Mesenchymal stem cell (in vitro differentiated cells and primary cell): ENCODE measurements around the gene RHOBTB3.

Experiments used
- DNase-seq: peaks from one replicate; pipeline ENCODE4 v3.0.0-alpha.2; 2013
- H2AFZ ChIP-seq: one replicate; pipeline ENCODE4 v1.6.1; 2013; ENCODE audit warnings: low read depth, mild to moderate bottlenecking, control low read depth, inconsistent platforms, low read length, moderate library complexity
- H2AK5ac ChIP-seq: 2 replicates; pipeline ENCODE4 v1.6.1; 2013; ENCODE audit warnings: low read length, moderate library complexity, mild to moderate bottlenecking, inconsistent platforms; ENCODE audit not compliant: severe bottlenecking
- H2BK120ac ChIP-seq: one replicate; pipeline ENCODE4 v1.6.1; 2013; ENCODE audit warnings: low read depth, mild to moderate bottlenecking, inconsistent platforms, low read length, moderate library complexity
- H2BK12ac ChIP-seq, 2 experiments: one replicate each; pipeline ENCODE4 v1.6.1; 2013; ENCODE audit warnings: inconsistent platforms in 2 of 2, low read length in 2 of 2, mild to moderate bottlenecking in 2 of 2, moderate library complexity in 2 of 2, control low read depth in 1 of 2
- H2BK15ac ChIP-seq: one replicate; pipeline ENCODE4 v1.6.1; 2013; ENCODE audit warnings: mild to moderate bottlenecking, low read depth, inconsistent platforms; ENCODE audit not compliant: poor library complexity, severe bottlenecking
- H2BK5ac ChIP-seq: 2 replicates; pipeline ENCODE4 v1.6.1; 2013; ENCODE audit warnings: low read depth, mild to moderate bottlenecking, low read length, control low read depth, inconsistent platforms; ENCODE audit not compliant: poor library complexity, severe bottlenecking
- H3K14ac ChIP-seq, 2 experiments: one replicate each; pipeline ENCODE4 v1.6.1; 2013; ENCODE audit warnings: inconsistent platforms in 2 of 2, low read length in 2 of 2, control low read depth in 1 of 2, mild to moderate bottlenecking in 1 of 2, moderate library complexity in 1 of 2
- H3K18ac ChIP-seq, 2 experiments: one replicate each; pipeline ENCODE4 v1.6.1; 2013; ENCODE audit warnings: inconsistent platforms in 2 of 2, low read length in 2 of 2, control low read depth in 1 of 2, low read depth in 1 of 2, mild to moderate bottlenecking in 1 of 2
- H3K23ac ChIP-seq, 2 experiments: one replicate each; pipeline ENCODE4 v1.6.1; 2013; ENCODE audit warnings: inconsistent platforms in 2 of 2, low read length in 2 of 2, mild to moderate bottlenecking in 2 of 2, moderate library complexity in 2 of 2, control low read depth in 1 of 2
- H3K27ac ChIP-seq: 2 replicates; pipeline ENCODE4 v1.5.1; 2013; ENCODE audit warnings: mild to moderate bottlenecking, moderate library complexity, low read length, control low read depth, inconsistent platforms; ENCODE audit not compliant: poor library complexity, severe bottlenecking
- H3K27me3 ChIP-seq, 2 experiments: 2 replicates each; pipeline versions ENCODE4 v1.6.1 to v1.7.0; 2013; ENCODE audit warnings: low read length in 2 of 2, mild to moderate bottlenecking in 2 of 2, moderate library complexity in 2 of 2, control low read depth in 1 of 2, inconsistent platforms in 1 of 2; ENCODE audit not compliant: control insufficient read depth in 1 of 2, insufficient read depth in 1 of 2
- H3K36me3 ChIP-seq, 2 experiments: 2 replicates each; pipeline versions ENCODE4 v1.6.1 to v1.7.0; 2013; ENCODE audit warnings: low read length in 2 of 2, control low read depth in 1 of 2, inconsistent platforms in 1 of 2, low read depth in 1 of 2, mild to moderate bottlenecking in 1 of 2; ENCODE audit not compliant: insufficient read depth in 2 of 2, control insufficient read depth in 1 of 2
- H3K4ac ChIP-seq, 2 experiments: one replicate each; pipeline ENCODE4 v1.6.1; 2013; ENCODE audit warnings: inconsistent platforms in 2 of 2, low read length in 2 of 2, mild to moderate bottlenecking in 2 of 2, moderate library complexity in 2 of 2, control low read depth in 1 of 2, low read depth in 1 of 2
- H3K4me1 ChIP-seq: 2 replicates; pipeline ENCODE4 v1.6.1; 2013; ENCODE audit warnings: low read depth, low read length, control low read depth; ENCODE audit not compliant: control insufficient read depth, insufficient read depth
- H3K4me2 ChIP-seq: 2 replicates; pipeline ENCODE4 v1.6.1; 2013; ENCODE audit warnings: low read length, mild to moderate bottlenecking, inconsistent platforms; ENCODE audit not compliant: poor library complexity, severe bottlenecking
- H3K4me3 ChIP-seq, 2 experiments: 2 replicates each; pipeline versions ENCODE4 v1.5.1 to v1.7.0; 2013; ENCODE audit warnings: low read length in 2 of 2, mild to moderate bottlenecking in 2 of 2, control low read depth in 1 of 2, low read depth in 1 of 2; ENCODE audit not compliant: insufficient read depth in 1 of 2
- H3K79me1 ChIP-seq: replicated peaks from 2 replicates; pipeline ENCODE4 v1.6.1; 2013; ENCODE audit warnings: mild to moderate bottlenecking, control low read depth, low read length, inconsistent platforms; ENCODE audit not compliant: poor library complexity, severe bottlenecking
- H3K9ac ChIP-seq: 2 replicates; pipeline ENCODE4 v1.7.0; 2013; ENCODE audit warnings: mild to moderate bottlenecking, low read length, moderate library complexity
- H3K9me3 ChIP-seq: 2 replicates; pipeline ENCODE4 v1.7.0; 2013; ENCODE audit warnings: mild to moderate bottlenecking, low read length; ENCODE audit not compliant: control insufficient read depth
- H4K8ac ChIP-seq: one replicate; pipeline ENCODE4 v1.6.1; 2013; ENCODE audit warnings: inconsistent platforms, mild to moderate bottlenecking, low read length, moderate library complexity
- H4K91ac ChIP-seq: one replicate; pipeline ENCODE4 v1.6.1; 2013; ENCODE audit warnings: mild to moderate bottlenecking, low read length, inconsistent platforms
- WGBS: methylation state at CpG from one replicate; pipeline ENCODE4 v1.1.7; 2013; ENCODE audit warnings: mixed read lengths; 5-methylcytosine and 5-hydroxymethylcytosine counted together

RHOBTB3 gene

GRCh38 chr5:95735406-95735805 lies 4.3 kb downstream of the RHOBTB3 start:
- H3K27me3 ChIP-seq: no peaks in the 10 kb centered on the region
- H4K91ac ChIP-seq: no peak overlapping the region
- H3K14ac ChIP-seq: no peak overlapping the region
- no peak overlapping the region for H3K4me2 ChIP-seq
- no peak overlapping the region for H3K4ac ChIP-seq
- H3K23ac ChIP-seq: no peak overlapping the region
- no peaks in the 10 kb centered on the region for H3K9me3 ChIP-seq
- peak overlapping the region; percentile 89 for H3K9ac ChIP-seq
- H3K79me1 ChIP-seq: peaks cover 12% of the 10 kb centered on the region
- peak overlapping the region; percentile 0 for H3K27ac ChIP-seq
- H2AFZ ChIP-seq: no peak overlapping the region
- H3K36me3 ChIP-seq: peaks cover 12 to 38% of the 10 kb centered on the region in 2 experiments
- no peak overlapping the region for H3K18ac ChIP-seq
- peaks cover 7% of the 10 kb centered on the region for H3K4me1 ChIP-seq
- 100% methylated on average over 1 of the region's 1 CpG for WGBS
- H2BK15ac ChIP-seq: no peak overlapping the region
- H2BK120ac ChIP-seq: no peak overlapping the region
- no peak overlapping the region for H4K8ac ChIP-seq
- H2BK5ac ChIP-seq: no peak overlapping the region
- no peak for DNase-seq
- no peak overlapping the region for H2AK5ac ChIP-seq
- H2BK12ac ChIP-seq: no peak overlapping the region
- H3K4me3 ChIP-seq: peak overlapping the region in 1 of 2 experiments; percentile 99

GRCh38 chr5:95738072-95738471 lies 6.9 kb downstream of the RHOBTB3 start:
- Histone ChIP-seq H3K36me3 (peaks cover 13 to 54% of the 10 kb centered on the region in 2 experiments), H3K23ac (peak overlapping the region in 1 of 2 experiments; percentile 90), H3K14ac (no peak overlapping the region), H2BK5ac (no peak overlapping the region), H2AFZ (no peak overlapping the region), H3K18ac (no peak overlapping the region), H4K91ac (no peak overlapping the region), H3K4ac (no peak overlapping the region), H3K27me3 (no peaks in the 10 kb centered on the region), H2BK12ac (no peak overlapping the region), H3K27ac (no peak overlapping the region), H2BK120ac (no peak overlapping the region), H3K9ac (no peak overlapping the region), H2AK5ac (no peak overlapping the region), H3K9me3 (no peaks in the 10 kb centered on the region), H2BK15ac (no peak overlapping the region), H4K8ac (no peak overlapping the region), H3K4me1 (peaks cover 7% of the 10 kb centered on the region), H3K4me2 (no peak overlapping the region), H3K4me3 (no peak overlapping the region), H3K79me1 (peaks cover 12% of the 10 kb centered on the region)
- 42% methylated on average over 2 of the region's 4 CpGs for WGBS
- DNase-seq: no peak

DNA sequence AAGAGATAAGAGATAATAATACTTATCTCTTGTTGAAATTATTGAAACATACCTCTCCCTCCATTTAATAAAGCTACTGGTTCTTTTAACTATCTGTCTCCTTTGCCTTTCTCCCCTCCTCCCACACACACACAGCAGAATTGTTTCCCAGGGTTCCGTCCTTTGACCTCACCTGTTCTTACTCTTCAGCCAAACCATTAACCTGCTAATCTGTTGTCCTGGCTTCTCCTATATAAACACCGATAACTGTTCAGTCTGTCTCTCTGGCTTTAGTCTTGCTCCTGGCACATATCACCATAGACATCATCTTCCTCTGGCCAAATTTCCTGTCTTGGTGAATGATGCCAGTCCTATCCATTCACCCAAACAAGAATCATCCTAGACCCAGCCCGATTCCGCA lies 7.7 kb downstream of the RHOBTB3 start:
- H3K4me3 ChIP-seq: no peak overlapping the region
- H4K91ac ChIP-seq: no peak overlapping the region
- H3K36me3 ChIP-seq: peaks cover 16 to 59% of the 10 kb centered on the region in 2 experiments
- H3K14ac ChIP-seq: no peak overlapping the region
- no peak overlapping the region for H2BK120ac ChIP-seq
- no peak overlapping the region for H3K4ac ChIP-seq
- no peak overlapping the region for H4K8ac ChIP-seq
- no peak overlapping the region for H3K4me2 ChIP-seq
- no peaks in the 10 kb centered on the region for H3K27me3 ChIP-seq
- no peak overlapping the region for H3K23ac ChIP-seq
- DNase-seq: no peak
- H3K18ac ChIP-seq: no peak overlapping the region
- WGBS: 99% methylated on average over 4 of the region's 4 CpGs
- no peak overlapping the region for H2AFZ ChIP-seq
- no peak overlapping the region for H2BK5ac ChIP-seq
- H3K4me1 ChIP-seq: peaks cover 7% of the 10 kb centered on the region
- H3K79me1 ChIP-seq: peaks cover 17% of the 10 kb centered on the region
- no peak overlapping the region for H3K27ac ChIP-seq
- no peak overlapping the region for H2AK5ac ChIP-seq
- no peak overlapping the region for H3K9ac ChIP-seq
- no peaks in the 10 kb centered on the region for H3K9me3 ChIP-seq
- H2BK15ac ChIP-seq: no peak overlapping the region
- no peak overlapping the region for H2BK12ac ChIP-seq

GRCh38 chr5:95739857-95740256 lies 8.7 kb downstream of the RHOBTB3 start:
- Histone ChIP-seq H3K27me3 (no peaks in the 10 kb centered on the region), H2AFZ (no peak overlapping the region), H3K4me1 (peaks cover 7% of the 10 kb centered on the region), H3K4me2 (no peak overlapping the region), H3K9ac (no peak overlapping the region), H2BK5ac (no peak overlapping the region), H2BK12ac (no peak overlapping the region), H3K79me1 (peaks cover 19% of the 10 kb centered on the region), H4K91ac (no peak overlapping the region), H2AK5ac (no peak overlapping the region), H3K23ac (no peak overlapping the region), H3K14ac (no peak overlapping the region), H3K36me3 (peaks cover 19 to 68% of the 10 kb centered on the region in 2 experiments), H3K18ac (no peak overlapping the region), H2BK120ac (no peak overlapping the region), H3K4ac (no peak overlapping the region), H4K8ac (no peak overlapping the region), H2BK15ac (no peak overlapping the region), H3K27ac (no peak overlapping the region), H3K4me3 (no peak overlapping the region), H3K9me3 (no peaks in the 10 kb centered on the region)
- no peak for DNase-seq
- 93% methylated on average over 2 of the region's 2 CpGs for WGBS
